Right lobe of liver (tissue), 6 donors: ENCODE data around the gene MOB2. TPM values are rescaled to one million over a fixed set of nuclear protein-coding genes. Genes with fewer than 3 reads are reported as not detected.

ENCODE experiments used
- ATAC-seq, 4 donors: fragments of 200-7000 bp; cut with Tn5 transposase; one replicate each; pipeline ENCODE4 v1.9.1; 2020; ENCODE audit warnings: mild to moderate bottlenecking in 4 of 4, moderate library complexity in 4 of 4
- DNase-seq, 3 donors: peaks; one replicate each; pipeline ENCODE4 v3.0.0-alpha.2; 2020
- H3K27ac ChIP-seq, 3 donors: fragments of 200-600 bp; one replicate each; pipeline ENCODE4 v1.8.0; 2022
- H3K27me3 ChIP-seq, 2 donors: fragments of 200-600 bp; one replicate each; pipeline ENCODE4 v1.8.0; 2022
- H3K36me3 ChIP-seq, 4 donors: fragments of 200-600 bp; sonication (generic) in 1 of 4; one replicate each; pipeline versions ENCODE4 v1.5.1 to v1.8.0; 2017 to 2022; ENCODE audit warnings: control low read depth in 1 of 4
- H3K4me1 ChIP-seq, 4 donors: fragments of 200-600 bp; sonication (generic) in 1 of 4; one replicate each; pipeline versions ENCODE4 v1.5.1 to v1.8.0; 2017 to 2022; ENCODE audit warnings: control low read depth in 1 of 4
- H3K4me3 ChIP-seq, 3 donors: fragments of 200-600 bp; one replicate each; pipeline ENCODE4 v1.8.0; 2022
- H3K9me3 ChIP-seq, 4 donors: fragments of 200-600 bp; sonication (generic) in 1 of 4; one replicate each; pipeline versions ENCODE4 v1.5.1 to v1.8.0; 2017 to 2022; ENCODE audit warnings: control low read depth in 1 of 4
- POLR2A ChIP-seq: fragments of 450-650 bp; IDR thresholded peaks from one replicate; pipeline ENCODE4 v1.6.1; 2017; ENCODE audit warnings: antibody characterized with exemption, mild to moderate bottlenecking
- WGBS: methylation state at CpG from one replicate; pipeline ENCODE4 v1.1.6; 2018; ENCODE audit warnings: low coverage, low lambda C conversion rate; ENCODE audit not compliant: insufficient coverage; ENCODE audit errors: missing lambda C conversion rate; 5-methylcytosine and 5-hydroxymethylcytosine counted together
- intact Hi-C, 2 donors: fragments of 100-400 bp; cut with DNase I; formaldehyde crosslinking; loops; one replicate each; pipeline versions ENCODE4 v1.11.2 to v1.14.1; 2022
- total RNA-seq, 6 experiments: library from RNA; depleted of rRNA in 2 of 6; stranded (reverse); fragments of >200 nt in 2 of 6; fragmentation: NEBNext Ultra II Directional in 3 of 6; extraction: Animal tissue kit (Norgen Biotek cat#: 25700) in 3 of 6; gene quantifications; one replicate each; pipeline versions ENCODE4 v1.1.0 to v1.2.4, GENCODE V29; 2016 to 2023
- TF ChIP-seq, protein P1 (sequence below), 4 donors: fragments of 200-600 bp in 3 of 4; fragments of 450-650 bp in 1 of 4; IDR thresholded peaks; one replicate each; pipeline versions ENCODE4 v1.5.1 to v1.8.0; 2016 to 2022; ENCODE audit warnings: antibody characterized with exemption in 4 of 4, mild to moderate bottlenecking in 2 of 4
- donor health status: DM: no; HTN: yes; CAD: no.
- donor health status: DM: no; HTN: no; CAD: no.
- donor health status: DM: no; HTN: no; CAD: no.
- donor health status: DM: no; HTN: yes; CAD: no.
- donor health status: DM: no; HTN: yes; CAD: no.

Gene MOB2
- total RNA-seq, 6 experiments from 2014 or later, result 8.5 to 17.0 (median 14.1) TPM

DNA sequence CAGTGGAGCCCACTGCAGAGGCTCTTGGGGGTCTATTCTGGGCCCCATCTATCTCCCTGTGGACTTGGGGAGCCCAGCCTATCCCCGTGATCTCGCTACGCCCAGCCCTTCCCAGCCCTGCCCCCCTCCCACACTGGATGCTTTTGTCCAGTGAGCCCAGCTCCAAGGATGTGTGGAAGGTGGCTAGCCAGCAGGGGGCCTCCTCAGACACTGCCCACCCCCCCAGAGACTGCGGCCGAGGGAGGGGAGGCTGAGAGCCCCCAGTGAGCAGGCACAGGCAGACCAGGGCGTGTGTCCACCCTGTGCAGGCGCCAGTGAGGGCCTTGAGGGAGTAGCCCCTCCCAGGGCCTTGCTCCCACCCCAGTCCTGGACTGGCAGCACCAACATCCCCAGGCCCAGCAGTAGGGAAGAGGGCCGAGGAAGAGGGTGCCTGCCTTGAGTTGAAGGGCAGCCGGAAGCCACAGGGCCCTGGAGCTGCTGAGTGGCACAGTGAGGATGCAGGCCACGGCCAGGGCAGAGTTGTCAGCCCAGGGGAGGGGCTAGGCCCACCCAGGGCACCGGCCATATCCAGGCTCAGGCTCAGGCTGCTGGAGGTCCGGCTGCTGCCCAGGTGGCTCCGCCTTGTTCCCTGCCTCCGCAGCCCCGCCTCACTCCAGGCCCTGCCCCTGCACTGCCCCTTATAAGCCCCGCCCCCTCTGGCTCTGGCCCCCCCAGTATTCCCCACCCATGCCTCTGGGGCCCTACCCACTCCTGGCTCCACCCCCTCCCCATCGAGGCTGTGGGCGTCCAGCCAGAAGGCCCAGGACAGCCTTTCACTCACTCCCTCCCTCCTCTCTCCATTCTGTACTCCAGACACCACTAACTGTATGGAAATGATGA lies 28.0 kb downstream of the MOB2 start:
- Histone ChIP-seq H3K9me3 (no peaks in the 10 kb centered on the region), H3K4me3 (no peak overlapping the region), H3K4me1 (no peaks in the 10 kb centered on the region), H3K36me3 (no peaks in the 10 kb centered on the region), H3K27me3 (no peaks in the 10 kb centered on the region), H3K27ac (no peak overlapping the region)
- intact Hi-C loops, result loop anchor here in 1 of 2 donors (10.0 kb wide), 1 partner anchor 116 kb away; the partner anchor contains the start of gene DUSP8
- WGBS, result 38% methylated on average over 4 of the region's 18 CpGs
- ATAC-seq, result peak; percentile 6 to 32 (median 14)
- no peak for DNase-seq
- TF ChIP-seq, protein P1, sequence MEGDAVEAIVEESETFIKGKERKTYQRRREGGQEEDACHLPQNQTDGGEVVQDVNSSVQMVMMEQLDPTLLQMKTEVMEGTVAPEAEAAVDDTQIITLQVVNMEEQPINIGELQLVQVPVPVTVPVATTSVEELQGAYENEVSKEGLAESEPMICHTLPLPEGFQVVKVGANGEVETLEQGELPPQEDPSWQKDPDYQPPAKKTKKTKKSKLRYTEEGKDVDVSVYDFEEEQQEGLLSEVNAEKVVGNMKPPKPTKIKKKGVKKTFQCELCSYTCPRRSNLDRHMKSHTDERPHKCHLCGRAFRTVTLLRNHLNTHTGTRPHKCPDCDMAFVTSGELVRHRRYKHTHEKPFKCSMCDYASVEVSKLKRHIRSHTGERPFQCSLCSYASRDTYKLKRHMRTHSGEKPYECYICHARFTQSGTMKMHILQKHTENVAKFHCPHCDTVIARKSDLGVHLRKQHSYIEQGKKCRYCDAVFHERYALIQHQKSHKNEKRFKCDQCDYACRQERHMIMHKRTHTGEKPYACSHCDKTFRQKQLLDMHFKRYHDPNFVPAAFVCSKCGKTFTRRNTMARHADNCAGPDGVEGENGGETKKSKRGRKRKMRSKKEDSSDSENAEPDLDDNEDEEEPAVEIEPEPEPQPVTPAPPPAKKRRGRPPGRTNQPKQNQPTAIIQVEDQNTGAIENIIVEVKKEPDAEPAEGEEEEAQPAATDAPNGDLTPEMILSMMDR (IDR thresholded peaks at IDR 0.05), result peak in 3 of 4 donors; percentile 9 to 21 (median 19)
- TF ChIP-seq POLR2A, result no peak

DNA sequence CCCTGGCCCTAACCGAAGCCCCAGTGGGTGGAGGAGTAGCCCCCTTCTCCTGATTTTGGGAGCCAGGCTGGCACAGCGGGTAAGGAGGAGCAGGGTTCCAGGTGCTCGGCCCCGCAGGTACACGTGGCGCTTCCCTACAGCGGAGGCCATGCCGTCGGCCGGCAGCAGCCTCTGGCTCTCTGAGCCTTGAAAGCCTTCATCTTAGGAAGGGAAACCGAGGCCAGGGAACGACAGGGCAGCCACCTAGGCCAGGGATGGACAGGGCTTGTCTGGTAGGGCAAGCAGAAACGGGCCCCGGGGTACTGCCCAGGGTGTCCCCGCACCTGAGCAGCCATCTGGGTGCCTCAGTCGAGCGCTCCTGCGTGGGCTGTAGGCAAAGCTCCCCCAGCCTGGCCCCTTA lies 28.7 kb downstream of the MOB2 start:
- intact Hi-C loops, result loop anchor here in 1 of 2 donors (10.0 kb wide), 1 partner anchor 117 kb away; the partner anchor contains the start of gene DUSP8
- H3K4me1 ChIP-seq, result no peaks in the 10 kb centered on the region

DNA sequence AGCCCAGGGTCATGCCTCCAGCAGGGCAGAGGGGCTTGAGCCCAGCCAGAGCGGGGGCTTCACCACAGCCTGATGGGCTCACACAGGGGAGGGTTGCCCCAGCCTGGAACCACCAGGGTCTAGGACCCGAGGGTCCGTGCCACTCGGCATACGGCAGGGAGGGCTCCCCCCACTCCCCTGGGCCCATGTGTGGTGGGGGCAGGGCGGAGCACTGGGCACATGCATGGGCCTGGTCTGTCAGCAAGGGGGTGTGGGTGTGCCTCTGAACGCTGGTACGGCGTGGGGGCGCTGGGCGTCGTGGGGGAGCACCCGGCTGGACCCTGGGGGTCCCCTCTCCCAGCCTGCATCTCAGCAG lies 29.3 kb downstream of the MOB2 start:
- TF ChIP-seq, protein P1 (IDR thresholded peaks at IDR 0.05), result no peak
- no peak for TF ChIP-seq POLR2A
- DNase-seq (no peak), ATAC-seq (no peak)
- H3K36me3 ChIP-seq, result no peaks in the 10 kb centered on the region
- no peaks in the 10 kb centered on the region for H3K4me1 ChIP-seq
- no peak overlapping the region for H3K4me3 ChIP-seq
- H3K9me3 ChIP-seq, result no peaks in the 10 kb centered on the region
- no peak overlapping the region for H3K27ac ChIP-seq
- WGBS, result no CpG with 5 or more reads among the region's 13 CpGs
- no peaks in the 10 kb centered on the region for H3K27me3 ChIP-seq
- intact Hi-C loops, result loop anchor here in 1 of 2 donors (10.0 kb wide), 1 partner anchor 117 kb away; the partner anchor contains the start of gene DUSP8

More for the DNA sequence above, 28.7 kb downstream of the MOB2 start:
- no peak for ATAC-seq
- Histone ChIP-seq H3K9me3 (no peaks in the 10 kb centered on the region), H3K27ac (no peak overlapping the region), H3K27me3 (no peaks in the 10 kb centered on the region), H3K4me3 (no peak overlapping the region), H3K36me3 (no peaks in the 10 kb centered on the region)
- DNase-seq, result no peak
- no CpG with 5 or more reads among the region's 18 CpGs for WGBS
- TF ChIP-seq, protein P1 (IDR thresholded peaks at IDR 0.05), result no peak
- TF ChIP-seq POLR2A, result no peak

DNA sequence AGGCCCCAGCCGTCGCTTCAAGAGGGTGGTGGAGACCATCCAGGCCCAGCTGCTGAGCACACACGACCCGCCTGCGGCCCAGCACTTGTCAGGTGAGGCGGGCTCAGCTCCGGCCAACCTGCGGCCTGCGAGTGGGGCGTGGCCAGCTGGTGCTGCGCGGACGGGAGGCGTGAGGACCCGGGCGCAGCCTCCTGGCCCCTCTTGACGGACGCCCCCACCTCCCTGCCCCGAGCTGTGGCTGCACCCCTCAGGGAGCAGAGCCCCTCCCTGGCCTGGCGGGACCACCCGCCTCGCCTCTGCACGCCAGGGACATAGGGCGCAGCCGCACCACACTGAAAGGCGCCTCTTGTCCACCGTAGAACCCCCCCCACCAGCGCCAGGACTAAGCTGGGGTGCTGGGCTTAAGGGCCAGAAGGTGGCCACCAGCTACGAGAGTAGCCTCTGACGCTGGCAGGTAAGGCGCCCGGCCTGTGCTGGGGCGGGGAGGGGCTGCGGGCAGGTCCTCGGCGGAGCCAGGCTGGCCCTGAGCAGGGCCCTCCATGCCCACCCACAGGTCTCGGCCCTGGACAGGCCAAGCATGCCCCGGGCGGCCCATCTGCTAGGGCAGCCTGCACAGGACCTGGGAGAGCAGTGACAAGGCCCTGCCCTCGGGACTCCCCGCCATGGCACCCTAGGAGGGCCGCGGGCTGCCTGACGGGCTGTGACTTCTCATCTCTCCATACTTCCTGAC lies 29.8 kb downstream of the MOB2 start:
- no peaks in the 10 kb centered on the region for H3K36me3 ChIP-seq
- intact Hi-C loops, result loop anchor here in 1 of 2 donors (10.0 kb wide), 1 partner anchor 118 kb away; the partner anchor contains the start of gene DUSP8
- H3K9me3 ChIP-seq, result no peaks in the 10 kb centered on the region
- no peak for ATAC-seq
- H3K27ac ChIP-seq, result no peak overlapping the region
- H3K27me3 ChIP-seq, result no peaks in the 10 kb centered on the region
- TF ChIP-seq POLR2A, result no peak
- TF ChIP-seq, protein P1 (IDR thresholded peaks at IDR 0.05), result no peak
- no CpG with 5 or more reads among the region's 44 CpGs for WGBS
- no peak for DNase-seq
- H3K4me3 ChIP-seq, result no peak overlapping the region
- H3K4me1 ChIP-seq, result no peaks in the 10 kb centered on the region
